Testis (tissue), 2 donors: ENCODE data around the gene DDRGK1.

Experiments
- CTCF ChIP-seq, 3 experiments: fragments of 450-650 bp in 2 of 3; fragments of 200-600 bp in 1 of 3; sonication (generic) in 1 of 3; IDR thresholded peaks; one replicate each; pipeline ENCODE4 v1.5.1; 2016 to 2019; ENCODE audit warnings: antibody characterized with exemption in 3 of 3, mild to moderate bottlenecking in 2 of 3, moderate library complexity in 1 of 3
- POLR2A ChIP-seq: fragments of 450-650 bp; IDR thresholded peaks from one replicate; pipeline ENCODE4 v1.6.1; 2017; ENCODE audit warnings: antibody characterized with exemption, mild to moderate bottlenecking, moderate library complexity

- no peak for TF ChIP-seq CTCF (IDR thresholded peaks at IDR 0.05)
- TF ChIP-seq POLR2A, result no peak
Observed at GRCh38 chr20:3175270-3175669, 29.2 kb downstream of the DDRGK1 start.
